GM13977 (cell line): ENCODE results near the gene GPX7.
A peak's percentile ranks its signal among the peaks of the same experiment; 100 is the strongest.

Experiments used
- DNase-seq: peaks from one replicate; pipeline ENCODE4 v3.0.0; 2012; ENCODE audit warnings: low spot score
- CTCF ChIP-seq: IDR thresholded peaks from 2 replicates; pipeline ENCODE4 v1.5.1; 2012; ENCODE audit warnings: mild to moderate bottlenecking, control low read depth; ENCODE audit not compliant: insufficient read depth; ENCODE audit errors: extremely low read depth, missing control alignments
- in situ Hi-C: fragments of 300-500 bp; cut with MboI; formaldehyde crosslinking; loops from one replicate; pipeline ENCODE4 v1.12.0; 2022; ENCODE audit warnings: low sequenced_read_pairs, low pct_unique_long_range_greater_than_20kb, mixed read lengths, inconsistent platforms; ENCODE audit not compliant: unreplicated experiment

The GPX7 gene

GRCh38 chr1:52631759-52632331 lies 29.7 kb downstream of the GPX7 start:
- DNase-seq = no peak
- TF ChIP-seq CTCF = no peak
- in situ Hi-C loops = no loop called here

DNA sequence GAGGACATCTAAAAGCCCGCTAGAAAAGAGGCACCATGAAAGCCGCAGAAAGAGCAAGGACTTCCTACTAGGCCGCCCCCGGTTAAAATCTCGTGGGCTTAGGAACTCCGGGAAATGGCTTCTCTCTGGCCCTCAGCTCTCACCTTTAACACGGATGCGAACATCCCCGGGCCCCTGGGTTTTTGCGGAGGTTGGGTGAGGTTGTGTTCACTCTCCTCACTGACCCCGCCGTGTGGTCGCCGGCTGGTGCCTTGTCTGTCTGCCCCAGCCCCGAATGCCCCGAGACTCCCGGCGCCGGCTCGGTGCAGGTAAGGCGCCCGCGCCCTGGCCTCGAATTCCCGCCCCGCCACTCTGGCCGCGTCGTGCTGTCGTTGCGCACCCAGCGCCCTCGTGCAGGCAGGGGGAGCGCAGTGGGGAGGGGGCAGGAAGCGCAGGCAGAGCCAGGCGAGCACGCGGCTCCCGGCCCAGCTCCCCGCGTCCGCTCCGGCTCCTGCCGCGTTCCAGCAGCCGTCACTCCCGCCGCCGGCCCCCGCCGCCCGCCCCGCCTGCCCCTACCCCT lies 30.6 kb downstream of the GPX7 start, which contains the start of gene SHISAL2A:
Gene SHISAL2A, plus strand, starts transcription at position 437 of the 559 bp plus-strand sequence. CDS start 326 bp downstream, outside the sequence.
- DNase-seq = peak; percentile 59
- no peak for TF ChIP-seq CTCF
- in situ Hi-C loops = no loop called here

DNA sequence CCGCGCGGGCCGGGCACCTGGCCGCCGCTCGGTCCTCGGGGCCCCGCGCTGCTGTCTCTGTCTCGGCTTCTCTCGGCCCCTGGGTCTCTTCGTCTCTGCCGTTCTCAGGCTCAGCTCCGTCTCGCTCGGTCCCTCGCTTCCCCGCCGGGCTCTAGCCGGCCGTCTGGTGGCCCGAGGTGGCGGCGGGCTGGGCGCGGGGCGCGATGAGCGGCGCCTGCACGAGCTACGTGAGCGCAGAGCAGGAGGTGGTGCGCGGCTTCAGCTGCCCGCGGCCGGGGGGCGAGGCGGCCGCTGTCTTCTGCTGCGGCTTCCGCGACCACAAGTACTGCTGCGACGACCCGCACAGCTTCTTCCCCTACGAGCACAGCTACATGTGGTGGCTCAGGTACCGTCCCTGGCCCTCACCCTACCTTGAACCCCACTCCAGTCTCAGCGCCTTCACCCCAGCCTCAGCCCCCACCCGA lies 31.2 kb downstream of the GPX7 start:
- peak; percentile 50 for DNase-seq
- no peak for TF ChIP-seq CTCF
- in situ Hi-C loops = no loop called here

DNA sequence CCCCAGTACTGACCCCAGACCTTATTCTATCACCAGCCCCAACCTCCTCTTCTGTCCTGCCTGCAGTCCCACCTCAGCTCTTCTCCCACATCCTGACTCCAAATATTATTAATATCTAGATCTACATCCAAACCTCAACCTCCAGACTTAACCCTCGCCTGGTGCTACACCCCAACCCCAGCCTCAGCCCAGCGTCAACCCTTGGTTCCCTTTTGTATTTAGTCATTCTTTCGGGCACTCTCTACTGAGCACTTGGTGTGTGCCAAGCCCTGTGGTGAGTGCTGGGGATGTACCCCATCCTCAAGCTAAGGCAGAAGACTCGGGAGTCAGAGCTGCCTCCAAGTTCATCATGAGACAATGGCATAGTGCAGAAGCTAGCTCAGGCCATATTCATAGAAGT lies 31.9 kb downstream of the GPX7 start:
- TF ChIP-seq CTCF = no peak
- no peak for DNase-seq
- in situ Hi-C loops = no loop called here

GRCh38 chr1:52635321-52636089 lies 33.3 kb downstream of the GPX7 start:
- no peak for DNase-seq
- TF ChIP-seq CTCF = no peak
- in situ Hi-C loops = no loop called here

GRCh38 chr1:52636721-52637695 lies 34.8 kb downstream of the GPX7 start:
- DNase-seq = peak; percentile 72
- no peak for TF ChIP-seq CTCF
- in situ Hi-C loops = no loop called here
